NCI-H510A (cell line): ENCODE data around the gene LIPJ.
A peak's percentile ranks its signal among the peaks of the same experiment; 100 is the strongest.

ENCODE experiments used
- DNase-seq: peaks from one replicate; lab custom pipeline; 2025; lab: John Stamatoyannopoulos, UW

Gene LIPJ, protein sequence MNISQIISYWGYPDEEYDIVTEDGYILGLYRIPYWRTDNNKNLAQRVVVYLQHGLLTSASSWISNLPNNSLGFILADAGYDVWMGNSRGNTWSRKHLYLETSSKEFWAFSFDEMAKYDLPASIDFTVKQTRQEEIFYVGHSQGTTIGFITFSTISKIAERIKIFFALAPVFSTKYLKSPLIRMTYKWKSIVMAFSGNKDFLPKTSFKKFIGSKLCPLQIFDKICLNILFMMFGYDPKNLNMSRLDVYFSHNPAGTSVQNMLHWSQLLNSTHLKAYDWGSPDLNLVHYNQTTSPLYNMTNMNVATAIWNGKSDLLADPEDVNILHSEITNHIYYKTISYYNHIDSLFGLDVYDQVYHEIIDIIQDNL

DNA sequence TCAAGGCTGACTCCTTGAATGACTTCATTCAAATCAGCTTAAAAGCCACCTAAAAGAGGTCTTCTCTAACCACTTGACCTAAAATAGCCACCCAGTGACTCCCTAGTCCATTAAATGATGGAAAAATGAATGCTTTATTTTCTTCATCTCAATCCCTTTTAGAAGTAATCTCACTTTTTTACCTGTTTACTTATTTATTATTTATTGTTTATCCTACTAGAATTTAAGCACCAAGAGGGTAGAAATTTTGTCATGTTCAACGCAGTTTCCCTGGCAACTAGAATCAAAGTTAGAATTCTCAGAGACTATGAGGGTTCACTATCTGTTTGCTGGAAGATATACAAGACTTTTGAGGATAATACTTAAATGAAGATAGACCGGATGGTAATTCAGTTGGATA, at the start of gene LIPJ:
Gene LIPJ (plus strand): TSS at position 301 of the 400 bp plus-strand sequence. CDS start 3,926 bp downstream, outside the sequence.
- no peak for DNase-seq

GRCh38 chr10:88537322-88537721, 49.2 kb upstream of the LIPJ start:
- no peak for DNase-seq

- no peak for DNase-seq
Measured at GRCh38 chr10:88538048-88538447, 48.5 kb upstream of the LIPJ start.

DNA sequence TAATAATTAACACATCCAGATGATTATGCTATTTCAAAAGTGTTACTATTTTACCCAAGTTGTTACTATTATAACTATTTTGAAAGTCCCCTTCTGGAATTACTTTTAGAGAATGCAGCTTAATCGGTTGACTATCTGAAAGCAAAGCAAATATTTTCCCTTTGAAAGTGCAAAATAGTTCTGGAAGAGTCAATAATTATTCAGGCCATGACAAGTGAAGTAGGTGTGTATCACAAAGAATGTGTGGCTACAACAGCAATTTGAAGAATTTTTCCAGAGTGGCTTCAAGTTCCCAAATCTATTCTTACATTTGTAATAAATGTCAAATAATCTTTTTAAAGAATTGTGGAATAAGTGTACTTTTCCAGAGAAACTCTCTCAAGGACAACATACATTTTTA, 46.2 kb upstream of the LIPJ start:
- DNase-seq, result no peak

DNA sequence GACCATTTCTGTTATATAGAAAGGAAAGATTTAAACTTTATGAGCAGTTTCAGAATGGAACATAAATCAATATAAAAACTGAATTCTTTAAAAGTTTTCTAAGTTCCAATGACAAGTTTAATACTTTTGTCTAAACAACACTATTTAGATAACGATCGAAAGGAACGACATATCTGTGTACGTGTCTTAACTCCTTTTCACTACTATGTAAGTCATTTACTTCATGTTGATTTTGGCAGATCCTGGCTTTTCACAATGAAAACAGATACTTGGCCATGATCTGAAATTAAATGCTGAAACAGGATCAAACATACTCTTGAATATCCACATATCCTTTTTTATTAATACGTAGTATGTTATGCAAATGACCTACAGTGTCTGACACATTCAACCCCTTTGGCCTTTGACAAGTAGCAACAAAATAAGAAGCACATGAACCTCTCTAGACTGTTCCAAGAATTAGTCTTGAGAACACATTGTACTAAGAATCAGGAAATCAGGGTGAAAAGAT, 45.4 kb upstream of the LIPJ start:
- DNase-seq, result no peak

DNA sequence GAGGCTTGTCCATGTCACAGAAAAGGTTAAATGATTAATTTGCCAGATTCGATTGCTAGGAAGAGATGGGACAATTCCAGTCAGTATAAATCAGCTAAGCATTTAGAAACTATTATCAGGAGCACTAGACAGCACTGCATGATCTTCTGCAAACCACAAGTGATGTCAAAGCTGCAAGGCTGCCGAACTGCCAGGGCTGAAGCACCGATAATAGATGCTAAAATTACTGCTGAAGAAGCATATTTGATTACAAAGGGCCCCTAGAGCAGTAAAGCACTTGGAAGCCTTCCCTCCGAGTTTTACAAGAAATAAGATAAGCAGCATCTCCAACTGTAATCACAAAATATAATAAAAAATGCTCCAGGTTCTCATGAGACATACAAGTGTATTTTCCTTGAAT, 44.0 kb upstream of the LIPJ start:
- no peak for DNase-seq

DNA sequence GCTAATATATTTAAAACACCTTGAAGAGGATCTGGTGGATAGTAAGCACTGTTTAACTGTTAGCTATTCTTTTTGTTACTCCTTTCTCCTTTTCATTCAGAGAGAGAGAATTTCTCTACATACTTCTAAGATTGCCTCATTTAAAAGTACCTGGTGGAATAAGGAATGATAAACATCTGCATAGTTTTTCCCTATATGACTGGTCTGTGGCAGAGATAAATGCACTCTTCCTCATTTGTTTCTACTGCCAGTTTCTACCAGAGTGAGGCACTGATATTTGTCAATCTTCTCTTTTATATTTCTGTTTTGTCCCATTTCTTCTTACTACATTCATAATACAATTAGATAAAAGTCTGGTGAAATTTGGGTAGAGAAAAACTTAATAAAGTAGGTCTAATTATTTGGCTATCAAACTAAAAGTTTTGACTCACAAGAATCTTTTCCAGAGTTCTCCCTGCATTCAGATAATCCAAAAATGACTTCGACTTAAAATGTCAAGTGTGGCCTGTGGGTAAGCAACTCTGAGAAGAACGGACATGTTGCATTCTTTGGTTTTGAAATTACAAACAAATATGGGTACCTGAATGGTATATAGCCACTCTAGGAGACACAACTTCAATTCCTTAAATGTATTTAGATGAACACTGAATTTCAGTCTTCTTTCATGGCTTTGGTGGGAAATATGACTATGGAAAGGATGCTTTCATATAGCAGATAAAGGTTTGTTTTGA, 42.3 kb upstream of the LIPJ start:
- no peak for DNase-seq

DNA sequence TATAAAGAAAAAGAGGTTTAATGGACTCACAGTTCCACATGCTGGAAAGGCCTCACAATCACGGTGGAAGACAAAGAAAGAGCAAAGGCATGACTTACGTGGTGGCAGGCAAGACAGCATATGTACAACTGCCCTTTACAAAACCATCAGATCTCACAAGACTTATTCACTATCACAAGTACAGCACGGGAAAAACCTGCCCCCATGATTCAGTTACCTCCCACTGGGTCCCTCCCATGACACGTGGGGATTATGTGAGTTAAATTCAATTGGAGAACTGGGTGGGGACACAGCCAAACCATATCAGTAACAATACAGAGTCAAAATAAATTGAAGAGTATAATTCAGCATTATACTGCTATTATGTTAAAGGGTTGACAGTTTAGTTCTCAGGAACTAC, 41.2 kb upstream of the LIPJ start:
- DNase-seq, result no peak

DNA sequence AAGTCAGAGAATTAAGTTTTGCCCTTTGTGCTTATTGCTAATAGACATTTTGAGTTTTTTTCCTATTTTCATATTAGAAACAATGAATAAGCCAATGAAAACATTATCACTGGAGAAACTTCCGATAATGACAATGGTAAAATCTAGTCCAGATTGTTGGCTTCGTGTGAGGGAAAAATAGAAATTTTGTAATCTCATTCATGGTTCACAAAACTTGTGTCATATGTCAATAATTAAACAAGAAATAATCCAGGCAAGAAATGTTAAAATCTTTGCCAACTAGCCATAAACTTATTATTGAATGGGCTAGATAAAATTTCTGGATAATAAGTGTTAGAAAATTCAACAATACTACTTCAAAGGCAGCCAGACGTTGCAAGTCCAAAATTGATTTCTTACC, 40.1 kb upstream of the LIPJ start:
- DNase-seq, result no peak

GRCh38 chr10:88551246-88551645, 35.3 kb upstream of the LIPJ start:
- no peak for DNase-seq

DNA sequence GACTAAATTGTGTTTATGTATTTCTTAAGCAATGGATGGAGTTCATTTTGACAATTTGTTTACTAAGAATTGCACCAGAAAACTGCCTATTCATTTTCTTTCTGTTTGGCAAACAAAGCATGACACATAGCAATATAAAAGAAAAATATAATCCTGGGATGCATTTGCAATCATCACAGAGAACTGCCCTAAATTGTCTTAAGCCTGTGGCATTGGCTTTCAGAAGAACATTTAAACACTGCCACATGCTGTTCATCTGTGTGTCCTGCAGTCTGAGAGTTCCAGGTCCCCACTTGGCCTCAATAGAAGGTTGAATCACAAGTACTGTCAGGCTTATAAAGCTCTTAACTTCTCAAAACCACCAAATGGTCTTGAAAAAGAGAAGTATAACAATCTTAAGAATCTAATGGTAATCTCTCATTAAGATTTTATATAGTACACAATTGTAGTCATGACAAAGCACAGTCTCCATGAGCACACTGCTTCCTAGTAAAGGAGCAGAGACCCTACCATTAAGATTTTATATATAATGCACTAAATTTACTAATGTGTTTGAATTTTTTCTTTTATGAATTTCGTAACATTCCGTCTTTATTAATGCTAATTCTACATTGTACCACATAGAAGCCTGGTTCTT, 33.3 kb upstream of the LIPJ start:
- no peak for DNase-seq

DNA sequence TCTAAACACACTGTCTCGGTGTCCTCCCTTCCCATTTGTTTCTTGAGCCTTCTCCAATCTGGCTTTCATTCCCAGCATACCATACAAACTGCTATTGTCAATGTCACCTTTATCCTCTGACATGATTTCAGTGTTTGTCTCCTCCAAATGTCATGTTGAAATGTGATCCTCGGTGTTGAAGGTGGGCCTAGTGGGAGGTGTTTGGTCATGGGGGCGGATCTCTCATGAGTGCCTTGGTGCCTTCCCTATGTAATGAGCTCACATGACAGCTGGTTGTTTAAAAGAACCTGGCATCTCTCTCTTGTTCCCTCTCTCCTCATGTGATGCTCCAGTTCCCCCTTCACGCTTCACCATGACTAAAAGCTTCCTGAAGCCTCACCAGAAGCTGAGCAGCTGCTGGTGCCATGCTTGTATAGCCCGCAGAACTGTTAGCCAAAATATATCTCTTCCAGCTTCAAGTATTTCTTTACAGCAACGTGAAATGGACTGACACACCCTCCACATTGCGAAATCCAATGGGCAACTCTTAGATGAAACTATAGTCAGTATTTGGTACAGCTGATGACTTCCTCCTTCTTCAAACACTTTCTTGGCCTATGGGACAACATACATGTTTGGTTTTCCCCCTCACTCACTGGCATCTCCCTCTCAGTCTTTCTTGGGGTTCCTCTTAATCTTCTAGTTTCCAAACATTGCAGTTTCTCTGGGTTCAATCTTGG, 31.2 kb upstream of the LIPJ start:
- no peak for DNase-seq

- no peak for DNase-seq
Measured at GRCh38 chr10:88557256-88557655, 29.3 kb upstream of the LIPJ start.

DNA sequence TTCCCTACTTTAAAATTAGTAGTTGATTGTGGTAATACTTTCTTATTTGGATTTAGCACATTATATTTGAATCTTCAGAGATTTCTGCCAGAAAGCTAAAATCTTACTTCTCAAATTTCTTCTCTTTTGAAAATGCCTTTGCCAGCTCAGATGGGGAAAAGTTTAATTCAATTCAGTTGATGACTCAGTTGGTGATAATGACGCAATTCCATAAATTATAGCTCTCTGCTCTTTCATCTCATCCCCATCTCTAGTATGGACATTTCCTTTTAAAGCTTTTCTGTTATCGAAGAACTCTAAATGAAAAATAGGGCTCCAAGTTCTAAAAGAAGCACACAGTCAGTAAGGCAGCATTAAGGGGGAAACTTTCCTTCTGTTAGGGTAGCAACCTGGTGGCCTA, 28.9 kb upstream of the LIPJ start:
- no peak for DNase-seq

- no peak for DNase-seq
Measured at GRCh38 chr10:88562152-88562551, 24.4 kb upstream of the LIPJ start.

- no peak for DNase-seq
Measured at GRCh38 chr10:88565072-88565471, 21.5 kb upstream of the LIPJ start.

- no peak for DNase-seq
Measured at GRCh38 chr10:88582411-88582805, 4.2 kb upstream of the LIPJ start.

- peak; percentile 55 for DNase-seq
Measured at GRCh38 chr10:88582806-88583583, 3.6 kb upstream of the LIPJ start, which contains the start of gene RNLS. TSS of gene RNLS (minus strand) at chr10:88583318.

- DNase-seq, result no peak
Measured at GRCh38 chr10:88583584-88583957, 3.0 kb upstream of the LIPJ start.

DNA sequence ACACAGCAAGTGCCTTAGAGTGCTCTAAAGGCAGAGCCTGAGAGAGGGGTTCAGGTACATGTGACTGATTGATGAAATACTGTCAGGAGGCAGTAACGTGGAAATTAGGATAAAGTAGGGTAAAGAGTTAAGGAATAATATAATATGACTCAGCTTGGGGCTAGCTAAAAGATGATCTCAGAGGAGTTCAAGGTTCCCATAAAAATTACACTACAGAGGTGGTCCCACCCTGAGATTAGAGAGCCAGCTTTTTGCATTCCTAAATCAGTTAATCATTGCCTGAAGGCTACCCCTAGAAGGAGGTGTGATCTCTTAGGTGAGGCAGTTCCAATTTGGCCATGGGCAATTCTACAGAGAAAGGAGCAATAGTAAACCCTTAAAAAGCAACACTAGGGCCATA, 5.8 kb downstream of the LIPJ start:
- no peak for DNase-seq

GRCh38 chr10:88592906-88593305, 6.3 kb downstream of the LIPJ start:
- DNase-seq, result no peak
